AG09309 (cell line): ENCODE measurements around the gene KIR2DL1.

ENCODE experiments used
- DNase-seq: peaks from one replicate; pipeline ENCODE4 v3.0.0-alpha.2; 2010; ENCODE audit warnings: low read depth
- H3K4me3 ChIP-seq: 2 replicates; pipeline ENCODE4 v1.5.1; 2011; ENCODE audit warnings: mild to moderate bottlenecking, low read depth, low read length, moderate library complexity; ENCODE audit not compliant: control insufficient read depth
- TF ChIP-seq, protein P1 (sequence below): IDR thresholded peaks from 2 replicates; pipeline ENCODE4 v1.5.1; 2011; ENCODE audit warnings: mild to moderate bottlenecking, low read depth, low read length, inconsistent platforms; ENCODE audit not compliant: insufficient read depth, control insufficient read depth; ENCODE audit errors: missing control alignments

KIR2DL1 gene

DNA sequence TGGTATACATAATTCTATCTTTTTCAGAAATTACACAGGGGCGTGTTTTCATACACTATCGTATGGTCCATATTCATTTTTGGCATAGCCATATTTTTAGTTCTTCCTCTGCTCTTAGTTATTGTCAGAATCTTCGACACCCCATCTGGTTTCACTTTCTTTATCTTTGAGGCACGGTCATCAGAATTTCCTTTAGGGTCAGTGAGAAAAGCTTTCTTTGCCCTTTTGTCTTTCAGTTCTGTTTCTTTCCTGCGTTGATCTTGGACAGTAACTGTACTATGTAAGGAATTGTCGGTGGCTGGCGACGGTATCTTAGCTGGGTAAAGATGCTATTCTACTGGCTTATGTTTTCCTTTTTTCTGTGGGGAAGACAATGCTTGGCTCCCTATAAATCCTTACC is 23.2 kb downstream of the KIR2DL1 start:
- DNase-seq = no peak
- no peak overlapping the region for H3K4me3 ChIP-seq
- TF ChIP-seq, protein P1, sequence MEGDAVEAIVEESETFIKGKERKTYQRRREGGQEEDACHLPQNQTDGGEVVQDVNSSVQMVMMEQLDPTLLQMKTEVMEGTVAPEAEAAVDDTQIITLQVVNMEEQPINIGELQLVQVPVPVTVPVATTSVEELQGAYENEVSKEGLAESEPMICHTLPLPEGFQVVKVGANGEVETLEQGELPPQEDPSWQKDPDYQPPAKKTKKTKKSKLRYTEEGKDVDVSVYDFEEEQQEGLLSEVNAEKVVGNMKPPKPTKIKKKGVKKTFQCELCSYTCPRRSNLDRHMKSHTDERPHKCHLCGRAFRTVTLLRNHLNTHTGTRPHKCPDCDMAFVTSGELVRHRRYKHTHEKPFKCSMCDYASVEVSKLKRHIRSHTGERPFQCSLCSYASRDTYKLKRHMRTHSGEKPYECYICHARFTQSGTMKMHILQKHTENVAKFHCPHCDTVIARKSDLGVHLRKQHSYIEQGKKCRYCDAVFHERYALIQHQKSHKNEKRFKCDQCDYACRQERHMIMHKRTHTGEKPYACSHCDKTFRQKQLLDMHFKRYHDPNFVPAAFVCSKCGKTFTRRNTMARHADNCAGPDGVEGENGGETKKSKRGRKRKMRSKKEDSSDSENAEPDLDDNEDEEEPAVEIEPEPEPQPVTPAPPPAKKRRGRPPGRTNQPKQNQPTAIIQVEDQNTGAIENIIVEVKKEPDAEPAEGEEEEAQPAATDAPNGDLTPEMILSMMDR = no peak

DNA sequence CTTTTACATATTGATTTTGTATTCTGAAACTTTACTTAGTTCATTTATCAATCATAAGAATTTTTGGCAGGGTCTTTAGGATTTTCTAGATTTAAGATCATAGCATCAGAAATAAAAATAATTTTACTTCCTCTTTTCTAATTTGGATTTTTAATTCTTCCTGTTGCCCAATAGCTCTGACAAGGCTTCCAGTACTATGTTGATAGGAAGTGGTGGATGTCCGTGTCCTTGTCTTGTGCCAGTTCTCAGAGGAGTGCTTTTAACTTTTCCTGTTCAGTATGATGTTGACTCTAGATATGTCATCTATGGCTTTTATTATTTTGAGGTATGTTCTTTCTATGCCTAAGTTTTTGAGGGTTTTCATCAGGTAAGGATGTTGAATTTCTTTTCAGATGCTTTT is 26.2 kb downstream of the KIR2DL1 start:
- no peak overlapping the region for H3K4me3 ChIP-seq
- TF ChIP-seq, protein P1 = no peak
- DNase-seq = no peak

DNA sequence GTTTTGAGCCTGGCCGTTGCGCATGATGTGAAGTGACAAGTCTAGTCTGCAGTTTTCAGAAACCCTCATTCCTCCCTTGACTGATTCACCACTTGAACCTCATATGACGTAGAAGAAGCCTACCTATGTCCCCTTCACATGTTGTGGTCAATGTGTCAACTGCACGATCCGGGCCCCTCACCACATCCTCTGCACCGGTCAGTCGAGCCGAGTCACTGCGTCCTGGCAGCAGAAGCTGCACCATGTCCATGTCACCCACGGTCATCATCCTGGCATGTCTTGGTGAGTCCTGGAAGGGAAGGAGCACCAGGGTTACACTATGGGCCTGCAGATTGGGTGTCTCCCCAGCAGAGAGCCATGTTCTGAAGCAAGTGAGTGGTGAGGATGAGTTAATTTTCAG is 33.8 kb downstream of the KIR2DL1 start, which contains the start of gene KIR2DL4:
TSS of gene KIR2DL4 (plus strand) at position 201 of the 400 bp plus-strand sequence. CDS start at position 243, 42 bp downstream.
- DNase-seq = no peak
- H3K4me3 ChIP-seq = no peak within 1 kb of the TSS
- TF ChIP-seq, protein P1 = no peak

DNA sequence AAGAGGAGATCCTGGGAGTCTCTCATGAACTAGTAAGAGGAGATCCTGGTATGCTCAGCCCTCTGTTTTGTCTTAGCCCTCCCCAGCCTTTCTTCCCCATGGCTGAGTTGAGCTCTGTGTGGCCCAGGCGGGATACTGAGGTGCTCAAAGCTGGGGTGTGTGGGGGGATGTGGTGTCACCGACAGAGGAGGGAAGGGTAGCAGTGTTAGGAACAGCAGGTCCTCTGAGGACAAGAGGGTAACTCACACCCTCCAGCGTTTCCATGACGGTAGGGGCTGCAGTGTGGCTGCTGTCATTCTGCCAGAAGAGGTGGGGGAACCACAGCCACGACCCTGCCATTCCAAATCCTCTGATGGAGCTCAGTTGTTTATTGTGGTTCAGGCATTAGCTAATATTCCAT is 34.5 kb downstream of the KIR2DL1 start:
- DNase-seq = no peak
- TF ChIP-seq, protein P1 = no peak
- H3K4me3 ChIP-seq = no peak overlapping the region

DNA sequence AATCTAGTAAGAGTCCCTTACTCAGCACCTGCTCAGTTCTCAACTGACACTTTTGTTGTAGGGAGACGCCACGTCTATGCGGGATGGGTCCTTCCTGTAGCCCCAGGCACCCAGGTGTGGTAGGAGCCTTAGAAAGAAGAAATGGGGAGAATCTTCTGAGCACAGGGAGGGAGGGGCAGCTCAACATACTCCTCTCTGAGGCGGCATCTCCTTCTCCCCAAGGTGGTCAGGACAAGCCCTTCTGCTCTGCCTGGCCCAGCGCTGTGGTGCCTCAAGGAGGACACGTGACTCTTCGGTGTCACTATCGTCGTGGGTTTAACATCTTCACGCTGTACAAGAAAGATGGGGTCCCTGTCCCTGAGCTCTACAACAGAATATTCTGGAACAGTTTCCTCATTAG is 35.0 kb downstream of the KIR2DL1 start:
- TF ChIP-seq, protein P1 = no peak
- no peak for DNase-seq
- no peak overlapping the region for H3K4me3 ChIP-seq

DNA sequence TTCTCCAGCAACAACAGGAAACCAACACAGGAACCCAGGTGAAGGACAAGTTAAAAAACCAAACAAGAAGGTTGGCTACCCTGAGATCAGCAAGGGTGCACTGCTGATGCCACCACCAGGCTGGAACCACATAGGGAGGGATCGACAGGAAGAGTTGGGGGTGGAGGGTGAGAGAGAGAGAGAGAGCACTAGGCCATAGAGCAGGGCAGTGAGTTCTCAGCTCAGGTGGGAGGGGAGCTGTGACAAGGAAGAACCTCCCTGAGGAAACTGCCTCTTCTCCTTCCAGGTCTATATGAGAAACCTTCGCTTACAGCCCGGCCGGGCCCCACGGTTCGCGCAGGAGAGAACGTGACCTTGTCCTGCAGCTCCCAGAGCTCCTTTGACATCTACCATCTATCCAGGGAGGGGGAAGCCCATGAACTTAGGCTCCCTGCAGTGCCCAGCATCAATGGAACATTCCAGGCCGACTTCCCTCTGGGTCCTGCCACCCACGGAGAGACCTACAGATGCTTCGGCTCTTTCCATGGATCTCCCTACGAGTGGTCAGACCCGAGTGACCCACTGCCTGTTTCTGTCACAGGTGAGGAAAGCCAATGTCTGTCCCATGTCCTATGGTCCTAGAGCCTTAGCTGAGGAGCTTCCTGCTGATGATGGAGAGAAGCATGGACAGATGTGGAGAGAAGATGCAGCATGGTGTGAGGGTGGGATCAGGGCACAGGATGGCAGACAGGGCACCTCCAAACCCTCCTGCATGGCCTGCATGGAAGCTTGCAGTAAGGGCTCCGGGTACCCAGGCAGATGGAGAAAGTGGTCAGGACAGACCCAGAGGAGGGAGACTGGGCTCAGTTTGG is 36.3 kb downstream of the KIR2DL1 start:
- DNase-seq = no peak
- TF ChIP-seq, protein P1 = no peak

More for the DNA sequence above, 36.3 kb downstream of the KIR2DL1 start:
- H3K4me3 ChIP-seq = no peak overlapping the region
